ENCODE data around the gene SHC2. TPM values are rescaled to one million over a fixed set of nuclear protein-coding genes. Genes with fewer than 3 reads are reported as not detected.

SHC2 gene
- total RNA-seq, 1 donor from 2014 or later, result 35.4 TPM

DNA sequence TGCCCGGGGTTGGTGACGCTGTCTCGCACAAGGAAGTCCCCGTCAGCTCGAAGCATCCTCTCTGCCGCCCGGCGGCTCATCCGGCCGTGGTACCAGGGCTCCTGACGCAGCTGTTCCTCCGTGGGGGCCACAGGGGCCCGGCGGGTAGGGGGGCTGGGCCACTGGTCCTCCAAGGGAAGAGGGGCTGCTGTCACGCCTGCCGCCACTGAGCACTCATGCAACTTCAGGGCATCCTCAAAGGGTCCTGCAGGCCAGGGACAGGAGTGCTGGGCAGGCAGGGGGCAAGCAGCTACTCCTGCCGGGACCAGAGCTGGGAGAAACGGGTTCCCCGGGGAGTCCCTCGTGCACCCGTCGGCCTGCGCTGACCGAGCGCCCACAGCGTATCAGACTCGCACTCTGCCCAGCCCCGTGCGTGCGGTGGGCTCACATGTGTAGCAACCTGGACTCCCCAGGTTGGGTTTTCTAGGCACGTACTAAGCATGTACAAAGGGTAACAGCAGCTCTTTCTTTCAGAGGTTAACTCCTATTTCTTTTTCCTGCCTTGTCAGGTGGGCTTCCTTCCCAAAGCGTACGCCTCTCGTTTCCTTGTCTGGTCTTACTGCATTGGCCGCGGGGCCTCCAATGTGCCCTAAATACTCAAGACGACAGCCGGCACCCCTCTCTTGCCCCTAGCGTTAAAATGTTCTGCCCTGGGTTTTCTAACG is 38.5 kb downstream of the SHC2 start:
- peaks cover 4% of the 10 kb centered on the region for H3K36me3 Mint-ChIP-seq
- no peak overlapping the region for H3K27ac Mint-ChIP-seq
- TF ChIP-seq, protein P1, sequence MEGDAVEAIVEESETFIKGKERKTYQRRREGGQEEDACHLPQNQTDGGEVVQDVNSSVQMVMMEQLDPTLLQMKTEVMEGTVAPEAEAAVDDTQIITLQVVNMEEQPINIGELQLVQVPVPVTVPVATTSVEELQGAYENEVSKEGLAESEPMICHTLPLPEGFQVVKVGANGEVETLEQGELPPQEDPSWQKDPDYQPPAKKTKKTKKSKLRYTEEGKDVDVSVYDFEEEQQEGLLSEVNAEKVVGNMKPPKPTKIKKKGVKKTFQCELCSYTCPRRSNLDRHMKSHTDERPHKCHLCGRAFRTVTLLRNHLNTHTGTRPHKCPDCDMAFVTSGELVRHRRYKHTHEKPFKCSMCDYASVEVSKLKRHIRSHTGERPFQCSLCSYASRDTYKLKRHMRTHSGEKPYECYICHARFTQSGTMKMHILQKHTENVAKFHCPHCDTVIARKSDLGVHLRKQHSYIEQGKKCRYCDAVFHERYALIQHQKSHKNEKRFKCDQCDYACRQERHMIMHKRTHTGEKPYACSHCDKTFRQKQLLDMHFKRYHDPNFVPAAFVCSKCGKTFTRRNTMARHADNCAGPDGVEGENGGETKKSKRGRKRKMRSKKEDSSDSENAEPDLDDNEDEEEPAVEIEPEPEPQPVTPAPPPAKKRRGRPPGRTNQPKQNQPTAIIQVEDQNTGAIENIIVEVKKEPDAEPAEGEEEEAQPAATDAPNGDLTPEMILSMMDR (conservative IDR thresholded peaks at IDR 0.05), result no peak
- H3K9me3 Mint-ChIP-seq, result no peaks in the 10 kb centered on the region
- no peak overlapping the region for H3K4me3 Mint-ChIP-seq
- no peaks in the 10 kb centered on the region for H3K27me3 Mint-ChIP-seq
- peaks cover under 1% of the 10 kb centered on the region for H3K4me1 Mint-ChIP-seq (ENCODE audit: unreplicated experiment)
- DNase-seq (ENCODE audit: extremely low spot score, unreplicated experiment), result no peak

DNA sequence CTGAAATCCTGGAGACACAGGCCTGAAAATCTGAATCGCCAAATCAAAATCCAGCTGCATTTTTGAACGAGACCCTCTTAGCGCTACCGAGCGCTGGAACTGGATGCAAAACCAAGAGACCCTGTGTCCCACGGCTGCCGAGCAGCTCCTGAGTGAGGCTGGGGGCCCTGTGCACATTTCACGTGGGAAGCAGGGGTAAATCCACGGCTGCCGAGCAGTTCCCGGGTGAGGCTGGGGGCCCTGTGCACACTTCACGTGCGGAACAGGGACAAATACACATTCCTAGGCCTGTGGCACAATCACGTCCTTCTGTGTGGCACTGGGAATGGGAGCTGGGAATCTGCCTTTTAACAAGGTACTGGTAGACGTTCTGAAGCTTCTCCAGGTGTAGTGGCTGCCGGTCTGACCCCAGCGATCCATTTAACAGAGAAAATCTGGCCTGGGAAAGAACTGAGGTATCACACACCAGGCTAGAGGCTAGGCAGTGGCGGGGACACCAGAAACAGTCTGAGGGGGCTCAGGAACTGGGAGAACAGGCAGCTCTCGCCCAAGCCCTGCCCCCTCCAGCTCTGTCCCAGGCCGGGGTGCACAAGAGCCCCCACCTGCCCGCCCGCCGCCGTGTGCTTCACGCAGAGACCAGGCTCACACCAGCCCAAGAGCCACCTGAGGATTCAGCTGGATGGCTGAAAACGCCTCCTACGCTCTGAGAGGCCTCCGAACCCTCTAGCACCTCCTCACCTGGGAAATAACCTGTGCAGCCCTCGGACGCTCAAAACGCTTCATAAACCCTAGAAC is 40.9 kb downstream of the SHC2 start:
- H3K27ac Mint-ChIP-seq, result no peak overlapping the region
- DNase-seq (ENCODE audit: extremely low spot score, unreplicated experiment), result no peak
- H3K36me3 Mint-ChIP-seq, result peaks cover 4% of the 10 kb centered on the region
- no peaks in the 10 kb centered on the region for H3K9me3 Mint-ChIP-seq
- no peaks in the 10 kb centered on the region for H3K27me3 Mint-ChIP-seq
- no peak overlapping the region for H3K4me3 Mint-ChIP-seq
- H3K4me1 Mint-ChIP-seq (ENCODE audit: unreplicated experiment), result peaks cover 4% of the 10 kb centered on the region
- TF ChIP-seq, protein P1 (conservative IDR thresholded peaks at IDR 0.05), result no peak

GRCh38 chr19:418761-419671 is 41.8 kb downstream of the SHC2 start:
- H3K36me3 Mint-ChIP-seq, result peaks cover 4% of the 10 kb centered on the region
- H3K4me1 Mint-ChIP-seq (ENCODE audit: unreplicated experiment), result peaks cover 4% of the 10 kb centered on the region
- no peak overlapping the region for H3K27ac Mint-ChIP-seq
- DNase-seq (ENCODE audit: extremely low spot score, unreplicated experiment), result no peak
- no peaks in the 10 kb centered on the region for H3K27me3 Mint-ChIP-seq
- H3K4me3 Mint-ChIP-seq, result no peak overlapping the region
- no peaks in the 10 kb centered on the region for H3K9me3 Mint-ChIP-seq
- TF ChIP-seq, protein P1 (conservative IDR thresholded peaks at IDR 0.05), result no peak

DNA sequence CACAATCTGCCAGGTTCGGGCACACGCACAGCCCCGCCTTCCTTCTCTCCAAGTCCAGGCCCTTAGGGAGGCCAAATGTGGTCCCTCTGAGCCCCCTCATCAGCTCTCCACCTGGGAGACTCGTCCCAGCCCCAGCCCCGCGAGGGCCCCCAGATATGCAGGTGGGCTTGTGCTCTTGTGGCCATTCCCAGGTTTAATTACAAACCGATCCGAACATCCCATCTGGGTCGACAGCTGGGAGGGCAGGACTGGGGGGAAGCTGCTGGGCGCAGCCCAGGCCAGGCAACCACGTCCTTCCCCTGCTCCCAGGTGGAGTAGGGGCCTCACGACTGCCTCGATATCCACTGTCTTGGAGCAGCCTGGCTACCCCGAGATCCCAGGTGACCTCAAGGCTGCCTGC is 44.4 kb downstream of the SHC2 start:
- H3K36me3 Mint-ChIP-seq, result peaks cover 4% of the 10 kb centered on the region
- H3K9me3 Mint-ChIP-seq, result no peaks in the 10 kb centered on the region
- peaks cover 4% of the 10 kb centered on the region for H3K4me1 Mint-ChIP-seq (ENCODE audit: unreplicated experiment)
- TF ChIP-seq, protein P1 (conservative IDR thresholded peaks at IDR 0.05), result no peak
- H3K27ac Mint-ChIP-seq, result no peak overlapping the region
- H3K4me3 Mint-ChIP-seq, result no peak overlapping the region
- no peak for DNase-seq (ENCODE audit: extremely low spot score, unreplicated experiment)
- no peaks in the 10 kb centered on the region for H3K27me3 Mint-ChIP-seq

- no peaks in the 10 kb centered on the region for H3K27me3 Mint-ChIP-seq
- peaks cover 4% of the 10 kb centered on the region for H3K4me1 Mint-ChIP-seq (ENCODE audit: unreplicated experiment)
- peaks cover under 1% of the 10 kb centered on the region for H3K36me3 Mint-ChIP-seq
- DNase-seq (ENCODE audit: extremely low spot score, unreplicated experiment), result no peak
- no peak overlapping the region for H3K27ac Mint-ChIP-seq
- no peak overlapping the region for H3K4me3 Mint-ChIP-seq
- no peaks in the 10 kb centered on the region for H3K9me3 Mint-ChIP-seq
- TF ChIP-seq, protein P1 (conservative IDR thresholded peaks at IDR 0.05), result no peak
Measured at GRCh38 chr19:415292-415691, 45.5 kb downstream of the SHC2 start.

All from type B pancreatic cell (in vitro differentiated cells).